Colonic mucosa (tissue), 4 donors: ENCODE measurements around the gene ESYT1. TPM values are rescaled to one million over a fixed set of nuclear protein-coding genes. Genes with fewer than 3 reads are reported as not detected.
A peak's percentile ranks its signal among the peaks of the same experiment; 100 is the strongest.

ENCODE experiments used
- DNase-seq: peaks from one replicate; pipeline ENCODE4 v3.0.0-alpha.2; 2020
- H3K27ac ChIP-seq: fragments of 200-600 bp; one replicate; pipeline ENCODE4 v1.8.0; 2021
- H3K27me3 ChIP-seq: fragments of 200-600 bp; one replicate; pipeline ENCODE4 v1.8.0; 2021
- H3K36me3 ChIP-seq: fragments of 200-600 bp; one replicate; pipeline ENCODE4 v1.8.0; 2021
- H3K4me1 ChIP-seq: fragments of 200-600 bp; one replicate; pipeline ENCODE4 v1.8.0; 2021; ENCODE audit warnings: mild to moderate bottlenecking
- H3K4me3 ChIP-seq: fragments of 200-600 bp; one replicate; pipeline ENCODE4 v1.8.0; 2021
- H3K9ac ChIP-seq, 2 donors: one replicate each; pipeline ENCODE4 v1.7.0; 2013; ENCODE audit warnings: control low read depth in 2 of 2, low read depth in 2 of 2, low read length in 2 of 2
- H3K9me3 ChIP-seq: fragments of 200-600 bp; one replicate; pipeline ENCODE4 v1.8.0; 2021
- CTCF ChIP-seq: fragments of 200-600 bp; IDR thresholded peaks from one replicate; pipeline ENCODE4 v1.8.0; 2022; ENCODE audit warnings: antibody characterized with exemption, mild to moderate bottlenecking
- intact Hi-C: fragments of 100-400 bp; cut with DNase I; formaldehyde crosslinking; loops from one replicate; pipeline ENCODE4 v1.14.1; 2022
- total RNA-seq, 2 donors: library from RNA; stranded (reverse); fragmentation: NEBNext Ultra II Directional in 1 of 2; extraction: Animal tissue kit (Norgen Biotek cat#: 25700) in 1 of 2; gene quantifications; one replicate each; pipeline ENCODE4 v1.2.1, GENCODE V29; 2021
- donor health status: healthy.
- donor health status: DM: no; HTN: no; CAD: no.
- donor health status: DM: no; HTN: no; CAD: no.

Gene ESYT1
- total RNA-seq = 10 to 100 TPM; 63.9 to 72.8 TPM

- TF ChIP-seq CTCF = no peak
- peaks cover 14% of the 10 kb centered on the region for H3K4me1 ChIP-seq
- H3K9me3 ChIP-seq = no peaks in the 10 kb centered on the region
- no peaks in the 10 kb centered on the region for H3K27me3 ChIP-seq
- peak within 1 kb of the TSS; percentile 95 to 100 for H3K9ac ChIP-seq
- H3K27ac ChIP-seq = peak within 1 kb of the TSS; percentile 81
- no peaks in the 10 kb centered on the region for H3K36me3 ChIP-seq
- intact Hi-C loops = loop anchor here (5.0 kb wide), 1 partner anchor 34 kb away; no protein-coding TSS in a partner anchor
- peak within 1 kb of the TSS; percentile 90 for H3K4me3 ChIP-seq
- peak; percentile 99 for DNase-seq
These were observed at the start of gene ESYT1 for GRCh38 chr12:56127888-56128669. TSS of gene ESYT1 (plus strand) at chr12:56128267. CDS start at chr12:56128320, 53 bp downstream.

- H3K27me3 ChIP-seq = no peaks in the 10 kb centered on the region
- peak overlapping the region; percentile 96 for H3K27ac ChIP-seq
- no peak for DNase-seq
- TF ChIP-seq CTCF = no peak
- H3K4me1 ChIP-seq = no peaks in the 10 kb centered on the region
- intact Hi-C loops = loop anchor here (2.0 kb wide), 1 partner anchor 38 kb away; the partner anchor contains the start of gene RPL41
- H3K9ac ChIP-seq = peak overlapping the region in 1 of 2 donors; percentile 99
- no peaks in the 10 kb centered on the region for H3K36me3 ChIP-seq
- no peak overlapping the region for H3K4me3 ChIP-seq
- H3K9me3 ChIP-seq = no peaks in the 10 kb centered on the region
These were observed 49.6 kb upstream of the ESYT1 start for GRCh38 chr12:56078427-56078826.

- TF ChIP-seq CTCF = peak; percentile 79
- no peaks in the 10 kb centered on the region for H3K9me3 ChIP-seq
- intact Hi-C loops = loop anchor here (2.0 kb wide), 1 partner anchor 38 kb away; the partner anchor contains the start of gene RPL41
- no peaks in the 10 kb centered on the region for H3K4me1 ChIP-seq
- peak; percentile 95 for DNase-seq
- peak overlapping the region; percentile 78 to 99 for H3K9ac ChIP-seq
- no peaks in the 10 kb centered on the region for H3K36me3 ChIP-seq
- H3K4me3 ChIP-seq = peak overlapping the region; percentile 61
- H3K27ac ChIP-seq = peak overlapping the region; percentile 96
- no peaks in the 10 kb centered on the region for H3K27me3 ChIP-seq
These were observed 48.9 kb upstream of the ESYT1 start for GRCh38 chr12:56078931-56079722.

- Histone ChIP-seq H3K9ac (peak within 1 kb of the TSS; percentile 95 to 99), H3K36me3 (no peaks in the 10 kb centered on the region), H3K4me1 (peaks cover 2% of the 10 kb centered on the region), H3K4me3 (peak within 1 kb of the TSS; percentile 61), H3K27me3 (no peaks in the 10 kb centered on the region), H3K9me3 (no peaks in the 10 kb centered on the region), H3K27ac (peak within 1 kb of the TSS; percentile 96)
- intact Hi-C loops = loop anchor here (2.0 kb wide), 1 partner anchor 37 kb away; the partner anchor contains the start of gene RPL41
- no peak for TF ChIP-seq CTCF
- DNase-seq = peak; percentile 88
These were observed 48.1 kb upstream of the ESYT1 start, which contains the start of gene ERBB3 for GRCh38 chr12:56079723-56080555. TSS of gene ERBB3 (plus strand) at chr12:56080165. CDS start at chr12:56080301, 136 bp downstream.
